Lower leg skin (tissue), 4 donors: ENCODE results near the gene GRIN1. TPM values are rescaled to one million over a fixed set of nuclear protein-coding genes. Genes with fewer than 3 reads are reported as not detected.

Experiments used
- DNase-seq, 2 donors: peaks; one replicate each; pipeline ENCODE4 v3.0.0-alpha.2; 2019; ENCODE audit warnings: low spot score in 2 of 2
- H3K4me3 ChIP-seq: fragments of 200-600 bp; sonication (generic); 2 replicates; pipeline ENCODE4 v1.5.1; 2017; ENCODE audit warnings: mild to moderate bottlenecking, low read depth; ENCODE audit not compliant: poor library complexity, severe bottlenecking
- CTCF ChIP-seq, 3 donors: fragments of 450-650 bp; IDR thresholded peaks; one replicate each; pipeline ENCODE4 v1.5.1; 2016; ENCODE audit warnings: antibody characterized with exemption in 3 of 3, mild to moderate bottlenecking in 3 of 3, moderate library complexity in 2 of 3
- POLR2A ChIP-seq, 2 donors: fragments of 450-650 bp; IDR thresholded peaks; one replicate each; pipeline ENCODE4 v1.6.1; 2016 to 2017; ENCODE audit warnings: antibody characterized with exemption in 2 of 2, mild to moderate bottlenecking in 1 of 2, moderate library complexity in 1 of 2
- WGBS, 2 donors: methylation state at CpG; one replicate each; pipeline ENCODE4 v1.1.5; 2018; 5-methylcytosine and 5-hydroxymethylcytosine counted together
- intact Hi-C: fragments of 100-400 bp; cut with DNase I; formaldehyde crosslinking; loops from one replicate; pipeline ENCODE4 v1.15.0; 2023; ENCODE audit warnings: low total_unique reads
- total RNA-seq, 4 donors: library from RNA; depleted of rRNA; stranded (reverse); fragments of >200 nt; gene quantifications; one replicate each; pipeline ENCODE4 v1.1.0, GENCODE V29; 2016

Gene GRIN1
- total RNA-seq, 4 donors from 2014 or later: 0.10 to 2.4 (median 0.49) TPM; not detected in 1

GRCh38 chr9:137162505-137163364 lies 23.8 kb downstream of the GRIN1 start:
- 6 to 11% methylated on average over 12 to 66 of the region's 74 CpGs for WGBS, 2 donors
- DNase-seq: no peak
- intact Hi-C loops: no loop called here
- no peak overlapping the region for H3K4me3 ChIP-seq
- TF ChIP-seq POLR2A (IDR thresholded peaks at IDR 0.05): no peak
- TF ChIP-seq CTCF (IDR thresholded peaks at IDR 0.05): no peak

GRCh38 chr9:137163365-137163715 lies 24.4 kb downstream of the GRIN1 start:
- 27 to 31% methylated on average over 22 to 26 of the region's 26 CpGs for WGBS, 2 donors
- intact Hi-C loops: no loop called here
- DNase-seq: no peak
- TF ChIP-seq CTCF (IDR thresholded peaks at IDR 0.05) (no peak), POLR2A (IDR thresholded peaks at IDR 0.05) (no peak)
- no peak overlapping the region for H3K4me3 ChIP-seq

DNA sequence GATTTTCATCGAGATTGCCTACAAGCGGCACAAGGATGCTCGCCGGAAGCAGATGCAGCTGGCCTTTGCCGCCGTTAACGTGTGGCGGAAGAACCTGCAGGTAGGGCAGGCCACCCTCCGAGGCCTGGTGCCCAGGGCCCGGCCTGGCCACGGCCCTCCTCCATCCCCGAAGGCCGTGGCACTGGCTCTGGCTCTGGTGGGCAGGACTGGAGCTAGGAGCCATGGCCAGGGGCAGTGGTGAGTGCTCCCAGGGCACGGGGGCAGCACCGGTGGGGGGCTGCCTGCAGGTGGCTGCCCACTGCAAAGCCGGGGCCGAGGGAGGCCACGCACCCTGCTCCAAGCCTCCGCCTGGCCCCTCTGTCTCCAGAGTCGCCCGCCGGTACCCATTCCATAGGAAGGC lies 24.9 kb downstream of the GRIN1 start:
- WGBS, 2 donors: 88 to 89% methylated on average over 13 of the region's 22 CpGs
- TF ChIP-seq POLR2A (IDR thresholded peaks at IDR 0.05) (no peak), CTCF (IDR thresholded peaks at IDR 0.05) (no peak)
- intact Hi-C loops: no loop called here
- no peak for DNase-seq
- H3K4me3 ChIP-seq: no peak overlapping the region

DNA sequence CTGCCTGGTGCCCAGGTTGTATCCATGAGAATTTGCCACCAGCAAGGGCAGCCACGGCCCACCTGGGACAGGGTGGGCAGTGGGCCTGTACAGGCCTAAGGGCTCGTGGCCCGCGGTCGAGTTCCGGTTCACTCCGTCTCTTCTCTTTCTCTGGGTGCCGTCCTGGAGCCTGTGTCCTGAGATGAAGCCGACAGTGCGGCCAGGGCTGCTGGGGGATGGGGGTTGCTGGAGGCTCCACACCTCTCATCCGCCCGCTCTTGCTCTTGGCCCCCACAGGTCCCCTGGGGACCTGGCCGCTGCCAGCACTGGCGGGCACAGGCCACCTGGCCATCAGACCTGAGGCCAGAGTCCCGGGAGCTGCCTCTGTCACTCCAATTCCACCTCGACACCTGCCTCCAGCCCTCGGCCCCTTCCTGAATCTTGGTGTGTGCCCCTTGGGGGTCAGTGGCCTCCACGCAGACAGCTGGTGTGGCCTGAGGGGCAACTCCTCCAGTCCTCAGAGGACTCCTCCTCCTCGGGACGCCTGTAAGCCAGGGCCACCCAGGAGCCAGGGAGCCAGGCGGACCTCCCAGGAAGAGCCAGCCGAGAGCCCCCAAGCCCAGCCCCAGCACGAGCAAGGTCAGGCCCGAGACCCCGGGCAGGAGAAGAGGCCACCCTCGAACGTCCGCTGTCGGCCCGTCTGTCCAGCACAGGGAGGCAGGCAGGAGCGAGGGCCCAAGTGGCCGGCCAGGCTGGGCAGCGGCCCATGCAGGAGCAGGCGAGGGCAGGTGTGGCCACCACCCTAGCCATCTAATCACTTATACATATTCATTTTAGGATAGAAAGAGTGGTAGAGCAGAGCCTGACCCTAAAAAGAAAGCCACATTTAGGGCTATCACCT lies 25.7 kb downstream of the GRIN1 start:
- no peak for DNase-seq
- intact Hi-C loops: no loop called here
- H3K4me3 ChIP-seq: no peak overlapping the region
- WGBS, 2 donors: 65 to 66% methylated on average over 30 to 32 of the region's 34 CpGs
- no peak for TF ChIP-seq CTCF (IDR thresholded peaks at IDR 0.05)
- no peak for TF ChIP-seq POLR2A (IDR thresholded peaks at IDR 0.05)

DNA sequence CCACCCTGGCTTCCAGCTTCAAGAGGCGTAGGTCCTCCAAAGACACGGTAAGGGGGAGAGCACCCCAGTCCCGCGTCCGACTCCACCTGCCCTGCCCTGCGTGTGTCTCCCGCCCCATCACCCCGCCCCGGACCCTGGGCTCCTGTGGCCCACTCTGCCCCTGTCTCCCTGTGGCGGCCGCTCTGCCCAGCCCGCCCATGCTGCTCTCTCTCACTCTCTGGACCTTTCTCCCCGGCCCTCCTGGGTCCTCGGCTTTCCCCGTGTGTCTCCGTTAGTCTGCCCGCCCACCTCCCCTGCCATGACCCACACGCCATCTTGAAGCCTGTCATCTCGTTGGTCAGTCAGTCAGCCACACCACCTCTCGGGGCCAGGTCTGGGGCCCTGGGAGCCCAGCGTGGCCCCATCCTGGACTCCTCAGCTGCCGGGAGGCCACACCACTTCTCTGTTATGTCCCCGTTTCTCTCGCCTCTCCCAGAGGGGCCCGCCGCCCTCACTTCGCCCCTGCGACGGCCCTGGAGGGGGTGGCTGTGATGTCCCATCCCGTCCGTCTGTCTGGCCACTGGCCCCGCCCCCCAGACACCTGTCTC lies 26.4 kb downstream of the GRIN1 start:
- DNase-seq: no peak
- 78 to 82% methylated on average over 32 of the region's 32 CpGs for WGBS, 2 donors
- no peak overlapping the region for H3K4me3 ChIP-seq
- TF ChIP-seq POLR2A (IDR thresholded peaks at IDR 0.05) (no peak), CTCF (IDR thresholded peaks at IDR 0.05) (no peak)
- intact Hi-C loops: no loop called here
